ENCODE results near the gene FKBP4.

DNA sequence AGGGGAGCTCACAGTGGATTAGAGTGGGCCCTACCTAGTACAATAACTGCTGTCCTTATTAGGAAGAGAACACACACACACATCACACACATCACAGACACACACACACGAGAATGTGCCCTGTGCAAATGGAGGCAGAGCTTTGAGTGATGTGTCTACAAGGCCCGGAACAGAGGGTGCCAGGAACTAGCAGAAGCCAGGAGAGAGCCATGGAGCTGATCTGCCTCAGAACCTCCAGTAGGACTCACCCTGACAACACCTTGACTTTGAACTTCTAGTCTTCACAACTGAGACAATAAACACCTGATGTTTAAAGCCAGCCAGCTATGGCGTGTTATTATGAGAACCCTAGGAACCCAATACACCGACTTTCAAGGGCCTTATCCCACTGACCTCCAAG lies 29.7 kb upstream of the FKBP4 start:
- no peak for TF ChIP-seq POLR2AphosphoS5 (IDR thresholded peaks at IDR 0.05; ENCODE audit: low read depth, low read length)
- TF ChIP-seq POLR2A (IDR thresholded peaks at IDR 0.05; ENCODE audit: low read depth, low read length) = no peak

All from GM12892 (cell line).